NCI-H146 treated with DMSO at 0.1 percent for 48 hours (cell line): Measurements from ENCODE around the gene PCDHGB5.
"Not testable (repeated sequence)": the region's sequence is repeated elsewhere in the genome, so short reads cannot be mapped to it uniquely, and the experiment has no call there.

Experiments
- DNase-seq: peaks from one replicate; lab custom pipeline; 2025; ENCODE audit not compliant: unreplicated experiment; lab: John Stamatoyannopoulos, UW

Gene PCDHGB5

DNA sequence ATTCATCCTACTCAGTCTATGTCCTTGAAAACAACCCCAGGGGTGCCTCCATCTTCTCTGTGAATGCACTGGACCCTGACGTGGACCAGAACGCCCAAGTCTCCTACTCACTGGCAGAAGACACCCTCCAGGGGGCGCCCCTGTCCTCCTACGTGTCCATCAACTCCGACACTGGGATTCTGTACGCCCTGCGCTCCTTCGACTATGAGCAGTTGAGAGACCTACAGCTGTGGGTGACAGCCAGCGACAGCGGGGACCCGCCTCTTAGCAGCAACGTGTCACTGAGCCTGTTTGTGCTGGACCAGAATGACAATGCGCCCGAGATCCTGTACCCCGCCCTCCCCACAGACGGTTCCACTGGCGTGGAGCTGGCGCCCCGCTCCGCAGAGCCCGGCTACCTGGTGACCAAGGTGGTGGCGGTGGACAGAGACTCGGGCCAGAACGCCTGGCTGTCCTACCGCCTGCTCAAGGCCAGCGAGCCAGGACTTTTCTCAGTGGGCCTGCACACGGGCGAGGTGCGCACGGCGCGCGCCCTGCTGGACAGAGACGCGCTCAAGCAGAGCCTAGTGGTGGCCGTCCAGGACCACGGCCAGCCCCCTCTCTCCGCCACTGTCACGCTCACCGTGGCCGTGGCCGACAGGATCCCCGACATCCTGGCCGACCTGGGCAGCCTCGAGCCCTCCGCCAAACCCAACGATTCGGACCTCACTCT lies 22.1 kb upstream of the PCDHGB5 start:
- DNase-seq, result not testable (repeated sequence)

DNA sequence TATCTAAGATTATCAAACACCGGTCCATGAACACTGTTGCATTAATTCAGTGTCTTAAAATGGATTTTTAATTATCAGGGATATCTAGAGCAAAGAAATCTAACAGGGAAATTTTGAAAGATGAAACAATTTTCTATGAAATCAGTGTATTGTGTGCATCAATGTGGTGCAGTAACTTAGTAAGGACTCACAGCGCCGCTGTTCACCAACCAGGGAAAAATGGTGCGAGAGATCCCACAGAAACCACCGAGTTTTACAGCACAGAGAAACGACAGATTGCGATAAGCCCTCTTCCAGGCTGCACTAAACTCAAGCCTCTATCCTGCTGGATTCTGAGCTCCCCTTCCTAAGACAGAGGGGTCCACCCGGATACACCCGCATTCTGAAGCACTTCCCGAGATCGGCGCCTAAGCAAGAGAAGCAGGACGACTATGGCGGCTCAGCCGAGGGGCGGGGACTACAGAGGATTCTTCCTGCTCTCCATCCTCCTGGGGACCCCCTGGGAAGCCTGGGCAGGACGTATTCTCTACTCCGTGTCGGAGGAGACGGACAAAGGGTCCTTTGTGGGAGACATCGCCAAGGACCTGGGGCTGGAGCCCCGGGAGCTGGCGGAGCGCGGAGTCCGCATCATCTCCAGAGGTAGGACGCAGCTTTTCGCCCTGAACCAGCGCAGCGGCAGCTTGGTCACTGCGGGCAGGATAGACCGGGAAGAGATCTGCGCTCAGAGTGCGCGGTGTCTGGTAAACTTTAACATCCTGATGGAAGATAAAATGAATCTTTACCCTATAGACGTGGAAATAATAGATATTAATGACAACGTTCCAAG lies 15.1 kb upstream of the PCDHGB5 start, which contains the start of gene PCDHGA7:
TSS of gene PCDHGA7 (plus strand) at position 274 of the 826 bp plus-strand sequence. CDS start at position 432, 158 bp downstream.
- DNase-seq, result no peak

DNA sequence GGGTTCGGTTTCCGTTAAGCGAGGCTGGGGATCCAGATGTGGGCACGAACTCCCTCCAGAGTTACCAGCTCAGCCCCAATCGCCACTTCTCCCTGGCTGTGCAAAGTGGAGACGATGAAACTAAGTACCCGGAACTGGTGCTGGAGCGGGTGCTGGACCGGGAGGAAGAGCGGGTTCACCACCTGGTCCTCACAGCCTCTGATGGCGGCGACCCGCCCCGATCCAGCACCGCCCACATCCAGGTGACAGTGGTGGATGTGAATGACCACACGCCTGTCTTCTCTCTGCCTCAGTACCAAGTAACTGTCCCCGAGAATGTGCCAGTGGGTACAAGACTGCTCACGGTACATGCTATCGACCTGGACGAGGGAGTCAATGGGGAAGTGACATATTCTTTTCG lies 14.4 kb upstream of the PCDHGB5 start:
- no peak for DNase-seq

DNA sequence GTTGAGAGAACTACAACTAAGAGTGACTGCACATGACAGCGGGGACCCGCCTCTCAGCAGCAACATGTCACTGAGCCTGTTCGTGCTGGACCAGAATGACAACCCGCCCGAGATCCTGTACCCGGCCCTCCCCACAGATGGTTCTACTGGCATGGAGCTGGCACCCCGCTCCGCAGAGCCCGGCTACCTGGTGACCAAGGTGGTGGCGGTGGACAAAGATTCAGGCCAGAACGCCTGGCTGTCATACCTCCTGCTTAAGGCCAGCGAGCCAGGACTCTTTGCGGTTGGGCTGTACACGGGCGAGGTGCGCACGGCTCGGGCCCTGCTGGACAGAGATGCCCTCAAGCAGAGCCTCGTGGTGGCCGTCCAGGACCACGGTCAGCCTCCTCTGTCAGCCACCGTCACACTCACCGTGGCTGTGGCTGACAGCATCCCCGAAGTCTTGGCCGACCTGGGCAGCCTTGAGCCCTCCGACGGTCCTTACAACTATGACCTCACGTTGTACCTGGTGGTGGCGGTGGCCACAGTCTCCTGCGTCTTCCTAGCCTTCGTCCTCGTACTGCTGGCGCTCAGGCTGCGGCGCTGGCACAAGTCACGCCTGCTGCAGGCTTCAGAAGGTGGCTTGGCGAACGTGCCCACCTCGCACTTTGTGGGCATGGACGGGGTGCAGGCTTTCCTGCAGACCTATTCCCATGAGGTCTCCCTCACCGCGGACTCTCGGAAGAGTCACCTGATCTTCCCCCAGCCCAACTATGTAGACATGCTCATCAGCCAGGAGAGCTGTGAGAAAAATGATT lies 13.1 kb upstream of the PCDHGB5 start:
- no peak for DNase-seq

DNA sequence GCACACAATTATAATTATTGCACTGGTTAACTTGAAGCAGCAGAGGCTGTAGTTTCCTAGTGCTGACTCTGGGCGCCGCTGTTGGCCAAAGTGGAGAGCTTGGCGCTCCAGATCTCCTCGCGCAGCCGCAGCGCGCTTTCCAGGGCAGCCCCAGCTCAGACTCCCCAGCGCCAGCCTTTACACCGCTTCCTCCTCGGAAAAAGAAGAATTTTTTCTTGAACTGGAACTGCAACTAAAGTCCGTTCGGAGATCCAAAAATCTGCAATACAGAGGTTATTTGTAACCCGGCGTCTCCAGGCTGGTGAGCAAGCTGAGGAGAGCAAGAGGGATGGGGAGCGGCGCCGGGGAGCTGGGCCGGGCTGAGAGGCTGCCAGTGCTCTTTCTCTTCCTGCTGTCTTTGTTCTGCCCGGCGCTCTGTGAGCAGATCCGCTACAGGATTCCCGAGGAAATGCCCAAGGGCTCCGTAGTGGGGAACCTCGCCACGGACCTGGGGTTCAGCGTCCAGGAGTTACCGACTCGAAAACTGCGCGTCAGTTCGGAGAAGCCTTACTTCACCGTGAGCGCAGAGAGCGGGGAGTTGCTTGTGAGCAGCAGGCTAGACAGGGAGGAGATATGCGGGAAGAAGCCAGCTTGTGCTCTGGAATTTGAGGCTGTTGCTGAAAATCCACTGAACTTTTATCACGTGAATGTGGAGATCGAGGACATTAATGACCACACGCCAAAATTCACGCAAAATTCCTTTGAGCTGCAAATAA lies 10.0 kb upstream of the PCDHGB5 start, which contains the start of gene PCDHGB4:
TSS of gene PCDHGB4 (plus strand) at position 142 of the 755 bp plus-strand sequence. CDS start at position 329, 187 bp downstream.
- DNase-seq, result not testable (repeated sequence)

DNA sequence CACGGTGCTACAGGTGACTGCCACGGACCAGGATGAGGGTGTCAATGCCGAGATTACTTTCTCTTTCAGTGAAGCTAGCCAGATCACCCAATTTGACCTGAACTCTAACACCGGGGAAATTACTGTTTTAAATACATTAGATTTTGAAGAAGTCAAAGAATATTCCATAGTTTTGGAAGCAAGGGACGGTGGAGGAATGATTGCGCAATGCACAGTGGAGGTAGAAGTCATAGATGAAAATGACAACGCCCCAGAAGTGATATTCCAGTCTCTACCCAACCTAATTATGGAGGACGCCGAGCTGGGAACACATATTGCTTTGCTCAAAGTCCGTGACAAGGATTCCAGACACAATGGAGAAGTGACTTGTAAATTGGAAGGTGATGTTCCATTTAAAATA lies 9.1 kb upstream of the PCDHGB5 start:
- DNase-seq, result no peak

DNA sequence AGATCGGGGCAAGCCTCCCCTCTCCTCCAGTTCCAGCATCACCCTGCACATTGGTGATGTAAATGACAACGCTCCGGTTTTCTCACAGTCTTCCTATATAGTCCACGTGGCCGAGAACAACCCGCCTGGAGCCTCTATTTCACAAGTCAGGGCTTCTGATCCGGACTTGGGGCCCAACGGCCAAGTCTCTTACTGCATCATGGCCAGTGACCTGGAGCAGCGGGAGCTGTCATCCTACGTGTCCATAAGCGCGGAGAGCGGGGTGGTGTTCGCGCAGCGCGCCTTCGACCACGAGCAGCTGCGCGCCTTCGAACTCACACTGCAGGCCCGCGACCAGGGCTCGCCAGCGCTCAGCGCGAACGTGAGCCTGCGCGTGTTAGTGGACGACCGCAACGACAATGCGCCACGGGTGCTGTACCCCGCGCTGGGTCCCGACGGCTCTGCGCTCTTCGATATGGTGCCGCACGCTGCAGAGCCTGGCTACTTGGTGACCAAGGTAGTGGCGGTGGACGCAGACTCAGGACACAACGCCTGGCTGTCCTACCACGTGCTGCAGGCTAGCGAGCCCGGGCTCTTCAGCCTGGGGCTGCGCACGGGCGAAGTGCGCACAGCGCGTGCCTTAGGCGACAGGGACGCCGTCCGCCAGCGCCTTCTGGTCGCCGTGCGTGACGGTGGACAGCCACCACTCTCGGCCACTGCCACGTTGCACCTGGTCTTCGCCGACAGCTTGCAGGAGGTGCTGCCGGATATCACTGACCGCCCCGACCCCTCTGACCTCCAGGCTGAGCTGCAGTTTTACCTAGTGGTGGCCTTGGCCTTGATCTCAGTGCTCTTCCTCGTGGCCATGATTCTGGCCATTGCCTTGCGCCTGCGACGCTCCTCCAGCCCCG lies 8.3 kb upstream of the PCDHGB5 start:
- no peak for DNase-seq

DNA sequence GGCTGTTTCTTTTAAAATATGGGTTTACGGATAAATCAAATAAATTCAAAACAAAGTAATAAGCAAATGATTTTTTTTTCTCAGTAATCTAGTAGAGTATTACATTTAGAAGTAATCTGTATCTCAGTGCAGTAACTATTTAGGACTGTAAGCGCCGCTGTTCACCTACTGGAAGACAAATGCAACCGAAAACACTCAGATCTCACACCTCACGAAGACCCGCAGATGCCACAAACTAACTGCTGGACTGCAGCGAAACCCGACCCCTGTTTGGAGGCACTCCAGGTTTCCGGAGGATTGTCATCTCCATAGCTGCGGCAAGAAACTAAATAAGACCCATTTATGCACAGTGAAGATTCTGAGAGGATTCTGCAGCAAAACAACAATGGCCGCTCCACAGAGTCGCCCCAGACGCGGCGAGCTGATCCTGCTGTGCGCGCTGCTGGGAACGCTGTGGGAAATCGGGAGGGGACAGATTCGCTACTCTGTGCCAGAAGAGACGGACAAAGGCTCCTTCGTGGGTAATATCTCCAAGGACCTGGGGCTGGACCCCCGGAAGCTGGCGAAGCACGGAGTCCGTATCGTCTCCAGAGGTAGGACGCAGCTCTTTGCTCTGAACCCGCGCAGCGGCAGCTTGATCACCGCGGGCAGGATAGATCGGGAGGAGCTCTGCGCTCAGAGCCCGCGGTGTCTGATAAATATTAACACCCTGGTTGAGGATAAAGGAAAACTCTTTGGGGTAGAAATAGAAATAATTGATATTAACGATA lies 5.1 kb upstream of the PCDHGB5 start, which contains the start of gene PCDHGA8:
TSS of gene PCDHGA8 (plus strand) at position 205 of the 770 bp plus-strand sequence. CDS start at position 386, 181 bp downstream.
- DNase-seq, result no peak

DNA sequence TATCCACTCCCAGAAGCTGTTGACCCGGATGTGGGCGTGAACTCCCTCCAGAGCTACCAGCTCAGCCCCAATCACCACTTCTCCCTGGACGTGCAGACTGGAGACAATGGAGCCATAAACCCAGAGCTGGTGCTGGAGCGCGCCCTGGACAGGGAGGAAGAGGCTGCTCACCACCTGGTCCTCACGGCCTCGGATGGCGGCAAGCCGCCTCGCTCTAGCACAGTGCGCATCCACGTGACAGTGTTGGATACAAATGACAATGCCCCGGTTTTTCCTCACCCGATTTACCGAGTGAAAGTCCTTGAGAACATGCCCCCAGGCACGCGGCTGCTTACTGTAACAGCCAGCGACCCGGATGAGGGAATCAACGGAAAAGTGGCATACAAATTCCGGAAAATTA lies 4.5 kb upstream of the PCDHGB5 start:
- no peak for DNase-seq

DNA sequence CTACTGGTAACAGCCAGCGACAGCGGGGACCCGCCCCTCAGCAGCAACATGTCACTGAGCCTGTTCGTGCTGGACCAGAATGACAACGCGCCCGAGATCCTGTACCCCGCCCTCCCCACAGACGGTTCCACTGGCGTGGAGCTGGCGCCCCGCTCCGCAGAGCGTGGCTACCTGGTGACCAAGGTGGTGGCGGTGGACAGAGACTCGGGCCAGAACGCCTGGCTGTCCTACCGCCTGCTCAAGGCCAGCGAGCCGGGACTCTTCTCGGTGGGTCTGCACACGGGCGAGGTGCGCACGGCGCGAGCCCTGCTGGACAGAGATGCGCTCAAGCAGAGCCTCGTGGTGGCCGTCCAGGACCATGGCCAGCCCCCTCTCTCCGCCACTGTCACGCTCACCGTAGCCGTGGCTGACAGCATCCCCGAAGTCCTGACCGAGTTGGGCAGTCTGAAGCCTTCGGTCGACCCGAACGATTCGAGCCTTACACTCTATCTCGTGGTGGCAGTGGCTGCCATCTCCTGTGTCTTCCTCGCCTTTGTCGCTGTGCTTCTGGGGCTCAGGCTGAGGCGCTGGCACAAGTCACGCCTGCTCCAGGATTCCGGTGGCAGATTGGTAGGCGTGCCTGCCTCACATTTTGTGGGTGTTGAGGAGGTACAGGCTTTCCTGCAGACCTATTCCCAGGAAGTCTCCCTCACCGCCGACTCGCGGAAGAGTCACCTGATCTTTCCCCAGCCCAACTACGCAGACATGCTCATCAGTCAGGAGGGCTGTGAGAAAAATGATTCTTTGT lies 3.2 kb upstream of the PCDHGB5 start:
- not testable (repeated sequence) for DNase-seq

DNA sequence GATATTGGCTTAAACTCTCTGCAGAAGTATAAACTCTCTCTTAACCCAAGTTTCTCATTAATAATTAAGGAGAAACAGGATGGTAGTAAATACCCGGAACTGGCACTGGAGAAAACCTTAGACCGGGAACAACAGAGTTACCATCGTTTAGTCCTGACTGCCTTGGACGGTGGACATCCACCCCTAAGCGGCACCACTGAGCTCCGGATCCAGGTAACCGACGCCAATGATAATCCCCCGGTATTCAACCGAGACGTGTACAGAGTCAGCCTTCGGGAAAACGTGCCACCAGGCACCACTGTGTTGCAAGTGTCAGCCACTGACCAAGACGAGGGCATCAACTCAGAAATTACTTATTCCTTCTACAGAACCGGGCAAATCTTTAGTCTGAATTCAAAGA lies 861 bp downstream of the PCDHGB5 start:
- DNase-seq, result no peak

DNA sequence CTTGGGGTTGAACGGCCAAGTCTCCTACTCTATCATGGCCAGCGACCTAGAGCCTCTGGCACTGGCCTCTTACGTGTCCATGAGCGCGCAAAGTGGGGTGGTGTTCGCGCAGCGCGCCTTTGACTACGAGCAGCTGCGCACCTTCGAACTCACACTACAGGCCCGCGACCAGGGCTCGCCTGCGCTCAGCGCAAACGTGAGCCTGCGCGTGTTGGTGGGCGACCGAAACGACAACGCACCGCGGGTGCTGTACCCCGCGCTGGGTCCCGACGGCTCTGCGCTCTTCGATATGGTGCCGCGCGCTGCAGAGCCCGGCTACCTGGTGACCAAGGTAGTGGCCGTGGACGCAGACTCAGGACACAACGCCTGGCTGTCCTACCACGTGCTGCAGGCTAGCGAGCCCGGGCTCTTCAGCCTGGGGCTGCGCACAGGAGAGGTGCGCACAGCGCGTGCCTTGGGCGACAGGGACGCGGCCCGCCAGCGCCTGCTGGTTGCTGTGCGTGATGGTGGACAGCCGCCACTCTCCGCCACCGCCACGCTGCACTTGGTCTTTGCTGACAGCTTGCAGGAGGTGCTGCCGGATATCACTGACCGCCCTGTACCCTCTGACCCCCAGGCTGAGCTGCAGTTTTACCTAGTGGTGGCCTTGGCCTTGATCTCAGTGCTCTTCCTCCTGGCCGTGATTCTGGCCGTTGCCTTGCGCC lies 2.0 kb downstream of the PCDHGB5 start:
- DNase-seq, result no peak

DNA sequence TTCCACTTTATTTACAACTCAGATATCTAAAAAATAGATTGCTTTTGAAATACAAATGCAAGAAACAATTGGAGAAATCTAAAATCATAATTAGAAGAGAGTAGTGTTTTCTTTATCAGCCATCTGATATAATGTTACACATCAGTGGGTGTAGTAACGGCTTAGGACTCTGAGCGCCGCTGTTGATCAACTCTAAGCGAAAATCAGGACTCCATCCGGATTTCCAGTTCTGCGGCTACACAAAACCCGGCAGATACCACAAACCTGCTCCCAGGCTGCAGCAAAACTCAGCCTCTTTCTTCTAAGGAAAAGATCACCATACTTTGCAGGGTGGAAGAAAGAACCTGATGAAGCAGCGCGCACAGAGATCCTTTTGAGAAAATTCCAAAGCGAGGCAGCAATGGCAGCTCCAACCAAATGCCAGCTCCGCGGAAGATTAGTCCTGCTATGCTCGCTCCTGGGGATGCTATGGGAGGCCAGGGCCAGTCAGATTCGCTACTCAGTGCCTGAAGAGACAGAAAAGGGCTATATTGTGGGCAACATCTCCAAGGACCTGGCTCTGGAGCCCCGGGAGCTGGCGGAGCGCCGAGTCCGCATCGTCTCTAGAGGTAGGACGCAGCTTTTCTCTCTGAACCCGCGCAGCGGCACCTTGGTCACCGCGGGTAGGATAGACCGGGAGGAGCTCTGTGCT lies 5.0 kb downstream of the PCDHGB5 start, which contains the start of gene PCDHGA9:
TSS of gene PCDHGA9 (plus strand) at position 226 of the 691 bp plus-strand sequence. CDS start at position 401, 175 bp downstream.
- no peak for DNase-seq

DNA sequence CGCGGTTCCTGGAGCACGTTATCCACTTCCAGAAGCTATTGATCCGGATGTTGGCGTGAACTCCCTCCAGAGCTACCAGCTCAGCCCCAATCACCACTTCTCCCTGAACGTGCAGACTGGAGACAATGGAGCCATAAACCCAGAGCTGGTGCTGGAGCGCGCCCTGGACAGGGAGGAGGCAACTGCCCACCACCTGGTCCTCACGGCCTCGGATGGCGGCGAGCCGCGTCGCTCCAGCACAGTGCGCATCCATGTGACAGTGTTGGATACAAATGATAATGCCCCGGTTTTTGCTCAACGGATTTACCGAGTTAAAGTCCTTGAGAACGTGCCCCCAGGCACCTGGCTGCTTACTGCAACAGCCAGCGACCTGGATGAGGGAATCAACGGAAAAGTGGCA lies 5.6 kb downstream of the PCDHGB5 start:
- DNase-seq, result no peak

DNA sequence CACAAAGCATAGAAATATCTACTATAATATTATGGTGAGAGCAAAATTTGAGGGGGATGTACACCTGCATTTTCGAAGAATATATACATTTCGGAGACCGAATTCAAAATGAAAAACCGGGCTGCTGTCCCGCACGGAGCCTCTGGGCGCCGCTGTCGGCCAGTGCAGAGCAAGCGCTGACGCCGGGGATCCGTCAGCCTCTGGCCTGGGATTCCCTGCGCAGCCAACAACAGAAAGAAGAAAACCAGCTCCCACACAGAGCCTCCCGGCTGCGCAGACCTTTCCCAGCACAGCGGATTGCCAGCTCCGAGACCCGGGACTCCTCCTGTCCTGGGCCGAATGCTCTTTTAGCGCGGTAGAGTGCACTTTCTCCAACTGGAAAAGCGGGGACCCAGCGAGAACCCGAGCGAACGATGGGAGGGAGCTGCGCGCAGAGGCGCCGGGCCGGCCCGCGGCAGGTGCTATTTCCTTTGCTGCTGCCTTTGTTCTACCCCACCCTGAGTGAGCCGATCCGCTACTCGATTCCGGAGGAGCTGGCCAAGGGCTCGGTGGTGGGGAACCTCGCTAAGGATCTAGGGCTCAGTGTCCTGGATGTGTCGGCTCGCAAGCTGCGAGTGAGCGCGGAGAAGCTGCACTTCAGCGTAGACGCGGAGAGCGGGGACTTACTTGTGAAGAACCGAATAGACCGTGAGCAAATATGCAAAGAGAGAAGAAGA lies 10.2 kb downstream of the PCDHGB5 start, which contains the start of gene PCDHGB6:
TSS of gene PCDHGB6 (plus strand) at position 232 of the 716 bp plus-strand sequence. CDS start at position 414, 182 bp downstream.
- DNase-seq, result not testable (repeated sequence)
